HG03108 (cell line): ENCODE results near the gene RBM20.

ENCODE experiments used
- ATAC-seq: cut with Tn5 transposase; IDR thresholded peaks from one replicate; pipeline ENCODE4 v1.9.1; 2021; ENCODE audit warnings: moderate library complexity; ENCODE audit not compliant: unreplicated experiment

Gene RBM20

GRCh38 chr10:110845756-110846620, 201.9 kb downstream of the RBM20 start:
- no peak for ATAC-seq

- no peak for ATAC-seq
Measured at GRCh38 chr10:110847374-110847773, 203.2 kb downstream of the RBM20 start.

GRCh38 chr10:110848106-110848505, 204.0 kb downstream of the RBM20 start:
- ATAC-seq, result no peak

GRCh38 chr10:110850099-110850498, 206.0 kb downstream of the RBM20 start:
- no peak for ATAC-seq

- ATAC-seq, result no peak
Measured at GRCh38 chr10:110851020-110851612, 207.0 kb downstream of the RBM20 start.

- no peak for ATAC-seq
Measured at GRCh38 chr10:110852255-110852896, 208.2 kb downstream of the RBM20 start.

- ATAC-seq, result no peak
Measured at GRCh38 chr10:110852947-110853346, 208.8 kb downstream of the RBM20 start.

- ATAC-seq, result no peak
Measured at GRCh38 chr10:110853921-110854605, 209.9 kb downstream of the RBM20 start.

- ATAC-seq, result no peak
Measured at GRCh38 chr10:110857265-110858171, 213.4 kb downstream of the RBM20 start.

- no peak for ATAC-seq
Measured at GRCh38 chr10:110858297-110858934, 214.3 kb downstream of the RBM20 start.

GRCh38 chr10:110859206-110859972, 215.3 kb downstream of the RBM20 start:
- ATAC-seq, result no peak

GRCh38 chr10:110859973-110860376, 215.8 kb downstream of the RBM20 start:
- ATAC-seq, result no peak

GRCh38 chr10:110860576-110861241, 216.6 kb downstream of the RBM20 start:
- peak; percentile 45 for ATAC-seq

GRCh38 chr10:110861476-110861875, 217.3 kb downstream of the RBM20 start:
- ATAC-seq, result no peak

GRCh38 chr10:110861930-110862649, 218.0 kb downstream of the RBM20 start:
- ATAC-seq, result no peak

GRCh38 chr10:110862961-110863360, 218.8 kb downstream of the RBM20 start:
- ATAC-seq, result no peak

GRCh38 chr10:110863361-110863760, 219.2 kb downstream of the RBM20 start:
- ATAC-seq, result no peak

- no peak for ATAC-seq
Measured at GRCh38 chr10:110863956-110864355, 219.8 kb downstream of the RBM20 start.
